Hepatocyte (in vitro differentiated cells): ENCODE measurements around the gene FBXL2. TPM values are rescaled to one million over a fixed set of nuclear protein-coding genes. Genes with fewer than 3 reads are reported as not detected.

Source experiments
- DNase-seq: peaks from one replicate; pipeline ENCODE4 v3.0.0-alpha.2; 2016; ENCODE audit warnings: low spot score
- H2AFZ ChIP-seq: fragments of 200-600 bp; sonication (generic); 2 replicates; pipeline ENCODE4 v1.6.0; 2016; ENCODE audit warnings: antibody characterized with exemption, mild to moderate bottlenecking
- H3K27ac ChIP-seq: fragments of 200-600 bp; sonication (generic); 2 replicates; pipeline ENCODE4 v1.5.1; 2016; ENCODE audit warnings: mild to moderate bottlenecking
- H3K27me3 ChIP-seq: fragments of 200-600 bp; sonication (generic); 2 replicates; pipeline ENCODE4 v1.6.1; 2016
- H3K36me3 ChIP-seq: fragments of 200-600 bp; sonication (generic); replicated peaks from 2 replicates; pipeline ENCODE4 v1.5.1; 2016; ENCODE audit warnings: low read depth; ENCODE audit not compliant: insufficient read depth
- H3K4me1 ChIP-seq: fragments of 200-600 bp; sonication (generic); 2 replicates; pipeline ENCODE4 v1.5.1; 2016; ENCODE audit warnings: mild to moderate bottlenecking, moderate library complexity; ENCODE audit not compliant: insufficient read depth
- H3K4me2 ChIP-seq: fragments of 200-600 bp; sonication (generic); 2 replicates; pipeline ENCODE4 v1.6.0; 2016
- H3K4me3 ChIP-seq: fragments of 200-600 bp; sonication (generic); 2 replicates; pipeline ENCODE4 v1.5.1; 2016; ENCODE audit warnings: mild to moderate bottlenecking
- H3K79me2 ChIP-seq: fragments of 200-600 bp; sonication (generic); 2 replicates; pipeline ENCODE4 v1.6.0; 2017; ENCODE audit warnings: mild to moderate bottlenecking
- H3K9me2 ChIP-seq: fragments of 200-600 bp; sonication (generic); replicated peaks from 2 replicates; pipeline ENCODE4 v1.6.0; 2017; ENCODE audit warnings: mild to moderate bottlenecking; ENCODE audit not compliant: insufficient read depth
- H3K9me3 ChIP-seq: fragments of 200-600 bp; sonication (generic); 2 replicates; pipeline ENCODE4 v1.5.1; 2016; ENCODE audit warnings: low read depth, mild to moderate bottlenecking
- H4K20me1 ChIP-seq: fragments of 200-600 bp; sonication (generic); 2 replicates; pipeline ENCODE4 v1.6.0; 2016; ENCODE audit warnings: mild to moderate bottlenecking; ENCODE audit not compliant: insufficient read depth, poor library complexity, severe bottlenecking
- CTCF ChIP-seq: fragments of 200-600 bp; sonication (generic); IDR thresholded peaks from 2 replicates; pipeline ENCODE4 v1.5.1; 2016; ENCODE audit warnings: antibody characterized with exemption, mild to moderate bottlenecking; ENCODE audit not compliant: poor library complexity
- EZH2 ChIP-seq: fragments of 200-600 bp; sonication (generic); IDR thresholded peaks from 2 replicates; pipeline ENCODE4 v1.6.1; 2016; ENCODE audit warnings: antibody characterized with exemption, mild to moderate bottlenecking, borderline replicate concordance
- EZH2phosphoT487 ChIP-seq: fragments of 200-600 bp; sonication (generic); IDR thresholded peaks from one replicate; pipeline ENCODE4 v1.6.1; 2018; ENCODE audit warnings: antibody characterized with exemption, mild to moderate bottlenecking, low read depth, moderate library complexity; ENCODE audit not compliant: unreplicated experiment, severe bottlenecking
- WGBS: methylation state at CpG from one replicate; pipeline ENCODE4 v1.1.6; 2016; ENCODE audit warnings: low lambda C conversion rate; ENCODE audit errors: missing lambda C conversion rate; 5-methylcytosine and 5-hydroxymethylcytosine counted together
- polyA plus RNA-seq: library from polyadenylated mRNA; unstranded; fragments of >200 nt; fragmentation: Nextera tagmentation; extraction: Ambion mirVana; gene quantifications from 2 replicates; pipeline ENCODE4 v1.2.1, GENCODE V29; 2016
- small RNA-seq: library from RNA; depleted of rRNA; stranded (forward); fragments of <200 nt; gene quantifications from one replicate; pipeline ENCODE3, GENCODE V24; 2014
- total RNA-seq: library from RNA; depleted of rRNA; stranded (reverse); fragments of >200 nt; gene quantifications from 2 replicates; pipeline ENCODE4 v1.2.3, GENCODE V29; 2014

FBXL2 gene
- total and polyA plus RNA-seq, 2 experiments from 2014 or later, result 15.6 to 15.7 TPM

GRCh38 chr3:33430061-33430460, 152.8 kb downstream of the FBXL2 start:
- Histone ChIP-seq H3K9me2 (no peaks in the 10 kb centered on the region), H4K20me1 (peaks cover 88% of the 10 kb centered on the region), H3K4me2 (no peak overlapping the region), H3K9me3 (no peaks in the 10 kb centered on the region), H3K4me1 (no peaks in the 10 kb centered on the region), H3K79me2 (peaks cover 100% of the 10 kb centered on the region), H3K4me3 (no peak overlapping the region), H2AFZ (no peak overlapping the region), H3K36me3 (no peaks in the 10 kb centered on the region), H3K27ac (no peak overlapping the region), H3K27me3 (no peaks in the 10 kb centered on the region)
- no peak for DNase-seq
- TF ChIP-seq CTCF, result no peak
- TF ChIP-seq EZH2, result no peak
- TF ChIP-seq EZH2phosphoT487, result no peak
- WGBS, result 73% methylated on average over 1 of the region's 1 CpG

- peaks cover 90% of the 10 kb centered on the region for H4K20me1 ChIP-seq
- TF ChIP-seq EZH2phosphoT487, result no peak
- TF ChIP-seq CTCF, result no peak
- TF ChIP-seq EZH2, result no peak
- H3K4me2 ChIP-seq, result no peak overlapping the region
Observed at GRCh38 chr3:33430571-33430970, 153.3 kb downstream of the FBXL2 start.

GRCh38 chr3:33433843-33434242, 156.6 kb downstream of the FBXL2 start:
- H3K36me3 ChIP-seq, result no peaks in the 10 kb centered on the region
- peaks cover 93% of the 10 kb centered on the region for H4K20me1 ChIP-seq
- no peaks in the 10 kb centered on the region for H3K9me3 ChIP-seq
- H3K9me2 ChIP-seq, result no peaks in the 10 kb centered on the region
- H3K4me3 ChIP-seq, result no peak overlapping the region
- DNase-seq, result no peak
- H3K27ac ChIP-seq, result no peak overlapping the region
- H3K27me3 ChIP-seq, result no peaks in the 10 kb centered on the region
- WGBS, result 84% methylated on average over 2 of the region's 2 CpGs
- peaks cover 6% of the 10 kb centered on the region for H3K4me1 ChIP-seq
- no peak overlapping the region for H3K4me2 ChIP-seq
- no peak overlapping the region for H2AFZ ChIP-seq
- no peak for TF ChIP-seq EZH2
- TF ChIP-seq EZH2phosphoT487, result no peak
- no peak for TF ChIP-seq CTCF
- peaks cover 100% of the 10 kb centered on the region for H3K79me2 ChIP-seq

More at GRCh38 chr3:33430571-33430970, 153.3 kb downstream of the FBXL2 start:
- H3K4me3 ChIP-seq, result no peak overlapping the region
- DNase-seq, result no peak
- H3K4me1 ChIP-seq, result no peaks in the 10 kb centered on the region
- H3K27me3 ChIP-seq, result no peaks in the 10 kb centered on the region
- no peak overlapping the region for H3K27ac ChIP-seq
- WGBS, result 75% methylated on average over 4 of the region's 4 CpGs
- H2AFZ ChIP-seq, result no peak overlapping the region
- H3K79me2 ChIP-seq, result peaks cover 100% of the 10 kb centered on the region
- H3K9me2 ChIP-seq, result no peaks in the 10 kb centered on the region
- H3K36me3 ChIP-seq, result no peaks in the 10 kb centered on the region
- H3K9me3 ChIP-seq, result no peaks in the 10 kb centered on the region

Small RNA genes lying within 50 kb of the gene (small RNA-seq; reads per million reads assigned to genes)
- not detected for gene RNU7-110P

Other genes with a start within 250 kb of the FBXL2 start
- gene GLB1, start 180.3 kb upstream of the FBXL2 start, total RNA-seq, result 174 and 251 TPM in 2 replicates
- 163 and 176 TPM in 2 replicates for gene GLB1, start 180.3 kb upstream of the FBXL2 start, polyA plus RNA-seq
- gene TMPPE, start 180.3 kb upstream of the FBXL2 start, total RNA-seq, result 3.3 and 3.7 TPM in 2 replicates
- gene TMPPE, start 180.3 kb upstream of the FBXL2 start, polyA plus RNA-seq, result 1.1 and 1.4 TPM in 2 replicates
- gene CRTAP, start 163.4 kb upstream of the FBXL2 start, total RNA-seq, result 178 and 201 TPM in 2 replicates
- gene CRTAP, start 163.4 kb upstream of the FBXL2 start, polyA plus RNA-seq, result 125 and 127 TPM in 2 replicates
- gene SUSD5, start 58.6 kb upstream of the FBXL2 start, total RNA-seq, result 2.0 and 2.3 TPM in 2 replicates
- 1.00 and 2.4 TPM in 2 replicates for gene SUSD5, start 58.6 kb upstream of the FBXL2 start, polyA plus RNA-seq
- 47.8 and 50.3 TPM in 2 replicates for gene UBP1, start 163.0 kb downstream of the FBXL2 start, total RNA-seq
- gene UBP1, start 163.0 kb downstream of the FBXL2 start, polyA plus RNA-seq, result 32.7 and 33.5 TPM in 2 replicates